ENCODE results near the gene MYL6. TPM values are rescaled to one million over a fixed set of nuclear protein-coding genes. Genes with fewer than 3 reads are reported as not detected.
A peak's percentile ranks its signal among the peaks of the same experiment; 100 is the strongest.

MYL6 gene
- total RNA-seq, 1 experiment from 2014 or later, result 1,181 TPM

- Histone ChIP-seq H3K56ac (ENCODE audit: insufficient read length, low read depth, low read length) (no peak overlapping the region), H2BK20ac (ENCODE audit: low read depth, low read length, poor library complexity, severe bottlenecking) (no peak overlapping the region), H3K79me2 (ENCODE audit: insufficient read depth, low read length) (peaks cover 3% of the 10 kb centered on the region; the same call in 1 of the 2 replicates), H4K20me1 (ENCODE audit: control insufficient read depth, insufficient read depth, insufficient read length) (no peaks in the 10 kb centered on the region), H2BK15ac (ENCODE audit: low read depth, low read length) (no peak overlapping the region), H3K9me3 (ENCODE audit: control insufficient read depth, low read depth, low read length) (no peaks in the 10 kb centered on the region), H3T11ph (ENCODE audit: low read length) (no peak overlapping the region), H3K14ac (ENCODE audit: insufficient read depth, low read length) (no peak overlapping the region), H3K9ac (ENCODE audit: extremely low read depth, insufficient read length, low read length) (no peak overlapping the region), H3K23ac (ENCODE audit: insufficient read length, low read depth, low read length) (no peak overlapping the region), H2BK12ac (ENCODE audit: insufficient read length, low read depth, low read length) (no peak overlapping the region), H3K23me2 (ENCODE audit: insufficient read length, low read depth, low read length, poor library complexity, severe bottlenecking) (peaks cover 9% of the 10 kb centered on the region), H3K27ac (ENCODE audit: insufficient read length, low read depth, low read length) (no peak overlapping the region), H3K79me1 (ENCODE audit: insufficient read depth, low read depth, low read length, poor library complexity, severe bottlenecking) (peaks cover 2% of the 10 kb centered on the region), H3K4me2 (ENCODE audit: insufficient read depth, insufficient read length, low read length) (no peak overlapping the region), H4K91ac (ENCODE audit: insufficient read length, low read depth, low read length) (no peak overlapping the region), H3K4ac (ENCODE audit: low read depth, low read length) (no peak overlapping the region), H2BK120ac (ENCODE audit: low read depth, low read length, poor library complexity, severe bottlenecking) (no peak overlapping the region), H2AFZ (ENCODE audit: low read length) (no peak overlapping the region), H2BK5ac (ENCODE audit: insufficient read length, low read length) (no peak overlapping the region), H3K4me1 (ENCODE audit: insufficient read depth, low read length) (peaks cover 5% of the 10 kb centered on the region; the same call in 1 of the 2 replicates), H3K18ac (ENCODE audit: insufficient read length, low read depth, low read length) (no peak overlapping the region), H4K8ac (replicated peaks; ENCODE audit: insufficient read length, low read depth, low read length) (no peak overlapping the region), H4K5ac (ENCODE audit: insufficient read length, low read depth, low read length) (no peak overlapping the region), H2AK5ac (ENCODE audit: insufficient read length, low read length) (no peak overlapping the region), H3K27me3 (ENCODE audit: insufficient read depth, low read length) (no peaks in the 10 kb centered on the region)
- peaks cover 64 to 88% (median 86%) of the 10 kb centered on the region in 3 experiments for H3K36me3 Mint-ChIP-seq (ENCODE audit: insufficient read depth in 1 of 3, low read depth in 3 of 3)
- TF ChIP-seq, protein P1, sequence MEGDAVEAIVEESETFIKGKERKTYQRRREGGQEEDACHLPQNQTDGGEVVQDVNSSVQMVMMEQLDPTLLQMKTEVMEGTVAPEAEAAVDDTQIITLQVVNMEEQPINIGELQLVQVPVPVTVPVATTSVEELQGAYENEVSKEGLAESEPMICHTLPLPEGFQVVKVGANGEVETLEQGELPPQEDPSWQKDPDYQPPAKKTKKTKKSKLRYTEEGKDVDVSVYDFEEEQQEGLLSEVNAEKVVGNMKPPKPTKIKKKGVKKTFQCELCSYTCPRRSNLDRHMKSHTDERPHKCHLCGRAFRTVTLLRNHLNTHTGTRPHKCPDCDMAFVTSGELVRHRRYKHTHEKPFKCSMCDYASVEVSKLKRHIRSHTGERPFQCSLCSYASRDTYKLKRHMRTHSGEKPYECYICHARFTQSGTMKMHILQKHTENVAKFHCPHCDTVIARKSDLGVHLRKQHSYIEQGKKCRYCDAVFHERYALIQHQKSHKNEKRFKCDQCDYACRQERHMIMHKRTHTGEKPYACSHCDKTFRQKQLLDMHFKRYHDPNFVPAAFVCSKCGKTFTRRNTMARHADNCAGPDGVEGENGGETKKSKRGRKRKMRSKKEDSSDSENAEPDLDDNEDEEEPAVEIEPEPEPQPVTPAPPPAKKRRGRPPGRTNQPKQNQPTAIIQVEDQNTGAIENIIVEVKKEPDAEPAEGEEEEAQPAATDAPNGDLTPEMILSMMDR (conservative IDR thresholded peaks at IDR 0.05), result no peak
- peak; percentile 66 for DNase-seq
- peaks cover 0 to 4% of the 10 kb centered on the region in 2 experiments; a peak in 3 of 5 replicates for H3K9me3 Mint-ChIP-seq
- peak overlapping the region; percentile 28 to 93 (median 85); a peak in 5 of 7 replicates for H3K27ac Mint-ChIP-seq
- WGBS (ENCODE audit: extremely low coverage, insufficient read length, low lambda C conversion rate), result no CpG with 5 or more reads among the region's 11 CpGs
- no peak overlapping the region; a peak in 1 of 5 replicates for H3K4me3 Mint-ChIP-seq
- peaks cover 11% of the 10 kb centered on the region for H3K27me3 Mint-ChIP-seq (ENCODE audit: low read depth)
- peaks cover 42 to 53% of the 10 kb centered on the region in 2 experiments for H3K4me1 Mint-ChIP-seq
Observed at GRCh38 chr12:56162468-56163290, 4.5 kb downstream of the MYL6 start.
